ENCODE data around the gene DNAJC13.
"Not testable (repeated sequence)": the region's sequence is repeated elsewhere in the genome, so short reads cannot be mapped to it uniquely, and the experiment has no call there.

Gene DNAJC13

GRCh38 chr3:132416807-132417694 lies at the start of gene DNAJC13:
Gene DNAJC13, plus strand, starts transcription at chr3:132417502. Its CDS starts 17,049 bp downstream, at chr3:132434551.
- DNase-seq: peak; percentile 94

- no peak for DNase-seq
Measured at GRCh38 chr3:132368515-132368914, 48.8 kb upstream of the DNAJC13 start.

GRCh38 chr3:132368962-132369361 lies 48.3 kb upstream of the DNAJC13 start:
- no peak for DNase-seq

GRCh38 chr3:132376945-132377354 lies 40.4 kb upstream of the DNAJC13 start:
- not testable (repeated sequence) for DNase-seq

- DNase-seq: no peak
Measured at GRCh38 chr3:132378048-132378762, 39.1 kb upstream of the DNAJC13 start.

GRCh38 chr3:132378846-132379245 lies 38.5 kb upstream of the DNAJC13 start:
- no peak for DNase-seq

- no peak for DNase-seq
Measured at GRCh38 chr3:132380920-132381319, 36.4 kb upstream of the DNAJC13 start.

- no peak for DNase-seq
Measured at GRCh38 chr3:132381348-132381944, 35.9 kb upstream of the DNAJC13 start.

GRCh38 chr3:132382267-132382666 lies 35.0 kb upstream of the DNAJC13 start:
- DNase-seq: no peak

GRCh38 chr3:132382688-132383194 lies 34.6 kb upstream of the DNAJC13 start:
- DNase-seq: no peak

- DNase-seq: no peak
Measured at GRCh38 chr3:132386259-132386658, 31.0 kb upstream of the DNAJC13 start.

GRCh38 chr3:132392675-132393074 lies 24.6 kb upstream of the DNAJC13 start:
- DNase-seq: not testable (repeated sequence)

GRCh38 chr3:132394320-132394719 lies 23.0 kb upstream of the DNAJC13 start:
- no peak for DNase-seq

GRCh38 chr3:132395126-132395525 lies 22.2 kb upstream of the DNAJC13 start:
- no peak for DNase-seq

GRCh38 chr3:132396255-132396654 lies 21.0 kb upstream of the DNAJC13 start:
- DNase-seq: no peak

- DNase-seq: not testable (repeated sequence)
Measured at GRCh38 chr3:132396776-132397175, 20.5 kb upstream of the DNAJC13 start.

GRCh38 chr3:132399054-132399929 lies 18.0 kb upstream of the DNAJC13 start:
- peak; percentile 8 for DNase-seq

GRCh38 chr3:132401255-132401654 lies 16.0 kb upstream of the DNAJC13 start:
- no peak for DNase-seq

GRCh38 chr3:132404276-132404675 lies 13.0 kb upstream of the DNAJC13 start:
- DNase-seq: no peak

- no peak for DNase-seq
Measured at GRCh38 chr3:132405188-132405587, 12.1 kb upstream of the DNAJC13 start.

- no peak for DNase-seq
Measured at GRCh38 chr3:132405609-132406299, 11.5 kb upstream of the DNAJC13 start.

GRCh38 chr3:132406587-132406986 lies 10.7 kb upstream of the DNAJC13 start:
- DNase-seq: no peak
